GM23248 (cell line): Measurements from ENCODE around the gene PFDN1.

ENCODE experiments used
- EZH2 ChIP-seq: fragments of 200-600 bp; sonication (generic); IDR thresholded peaks from 2 replicates; pipeline ENCODE4 v1.6.1; 2018; ENCODE audit warnings: antibody characterized with exemption, mild to moderate bottlenecking; ENCODE audit not compliant: insufficient read depth, poor library complexity, severe bottlenecking
- EZH2phosphoT487 ChIP-seq: fragments of 200-600 bp; sonication (generic); IDR thresholded peaks from 2 replicates; pipeline ENCODE4 v1.6.1; 2018; ENCODE audit warnings: antibody characterized with exemption, moderate library complexity, mild to moderate bottlenecking, low read depth; ENCODE audit not compliant: insufficient read depth

- TF ChIP-seq EZH2 (no peak), EZH2phosphoT487 (no peak)
These were observed 14.9 kb downstream of the PFDN1 start for GRCh38 chr5:140287801-140288521.
